GM23338 (cell line): ENCODE measurements around the gene THSD4.

Source experiments
- CREB1 ChIP-seq: fragments of 250-450 bp; sonication (Bioruptor Pico); IDR thresholded peaks from 2 replicates; pipeline ENCODE4 v1.5.0; 2020; ENCODE audit warnings: low read depth, mild to moderate bottlenecking, moderate library complexity
- EZH2 ChIP-seq: fragments of 200-600 bp; sonication (generic); IDR thresholded peaks from one replicate; pipeline ENCODE4 v1.8.0; 2017; ENCODE audit warnings: antibody characterized with exemption, mild to moderate bottlenecking, low read depth; ENCODE audit not compliant: unreplicated experiment
- EZH2phosphoT487 ChIP-seq: fragments of 200-600 bp; sonication (generic); IDR thresholded peaks from one replicate; pipeline ENCODE4 v1.8.1; 2018; ENCODE audit warnings: antibody characterized with exemption; ENCODE audit not compliant: unreplicated experiment
- JUNB ChIP-seq: IDR thresholded peaks from one replicate; pipeline ENCODE4 v1.6.1; 2016; ENCODE audit warnings: antibody characterized with exemption; ENCODE audit not compliant: unreplicated experiment
- NANOG ChIP-seq: IDR thresholded peaks from 2 replicates; pipeline ENCODE4 v1.6.1; 2016; ENCODE audit warnings: antibody characterized with exemption, borderline replicate concordance
- POLR2AphosphoS5 ChIP-seq: IDR thresholded peaks from 2 replicates; pipeline ENCODE4 v1.6.1; 2016; ENCODE audit warnings: antibody characterized with exemption, low read depth
- ZNF114 ChIP-seq: fragments of 250-450 bp; sonication (Bioruptor Pico); IDR thresholded peaks from 2 replicates; pipeline ENCODE4 v1.5.0; 2020; ENCODE audit warnings: mild to moderate bottlenecking, moderate library complexity
- ZNF331 ChIP-seq: fragments of 250-450 bp; sonication (Bioruptor Pico); IDR thresholded peaks from 2 replicates; pipeline ENCODE4 v1.5.0; 2020; ENCODE audit warnings: low read depth, mild to moderate bottlenecking, moderate library complexity
- TF ChIP-seq, protein P1 (sequence below), 2 experiments: fragments of 200-600 bp in 1 of 2; sonication (generic) in 1 of 2; conservative IDR thresholded peaks; 2 replicates each; pipeline versions ENCODE4 v1.5.1 to v1.6.1; 2016 to 2017; ENCODE audit warnings: antibody characterized with exemption in 2 of 2, low read depth in 2 of 2, mild to moderate bottlenecking in 2 of 2, moderate library complexity in 1 of 2
- TF ChIP-seq, protein P2 (sequence below): IDR thresholded peaks from one replicate; pipeline ENCODE4 v1.6.1; 2018; ENCODE audit warnings: antibody characterized with exemption; ENCODE audit not compliant: unreplicated experiment
- TF ChIP-seq, protein P3 (sequence below): IDR thresholded peaks from 2 replicates; pipeline ENCODE4 v1.6.1; 2016; ENCODE audit warnings: antibody characterized with exemption
- TF ChIP-seq, protein P4 (sequence below): fragments of 250-450 bp; sonication (Bioruptor Pico); IDR thresholded peaks from 2 replicates; pipeline ENCODE4 v1.5.0; 2020; ENCODE audit warnings: mild to moderate bottlenecking, moderate library complexity

DNA sequence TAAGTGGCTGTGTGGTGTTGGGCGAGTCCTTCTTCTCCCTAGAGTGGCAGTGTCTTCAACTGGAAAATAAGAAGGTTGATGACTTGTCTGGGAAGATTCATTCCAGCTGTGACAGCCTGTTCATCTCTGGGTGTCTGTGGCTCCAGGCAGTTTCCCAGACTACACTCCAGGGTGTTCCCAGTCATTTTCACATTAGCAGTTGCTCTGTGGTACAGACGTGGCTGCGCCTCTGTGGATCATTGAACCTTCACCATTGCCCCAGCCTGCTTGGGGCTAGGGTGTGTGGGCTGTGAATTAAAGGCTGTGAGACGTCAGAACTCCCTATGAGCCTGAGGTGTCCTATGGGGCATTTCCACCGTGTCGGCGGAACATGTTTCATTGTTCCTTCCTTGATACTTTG, 455.5 kb downstream of the THSD4 start:
- TF ChIP-seq, protein P1, sequence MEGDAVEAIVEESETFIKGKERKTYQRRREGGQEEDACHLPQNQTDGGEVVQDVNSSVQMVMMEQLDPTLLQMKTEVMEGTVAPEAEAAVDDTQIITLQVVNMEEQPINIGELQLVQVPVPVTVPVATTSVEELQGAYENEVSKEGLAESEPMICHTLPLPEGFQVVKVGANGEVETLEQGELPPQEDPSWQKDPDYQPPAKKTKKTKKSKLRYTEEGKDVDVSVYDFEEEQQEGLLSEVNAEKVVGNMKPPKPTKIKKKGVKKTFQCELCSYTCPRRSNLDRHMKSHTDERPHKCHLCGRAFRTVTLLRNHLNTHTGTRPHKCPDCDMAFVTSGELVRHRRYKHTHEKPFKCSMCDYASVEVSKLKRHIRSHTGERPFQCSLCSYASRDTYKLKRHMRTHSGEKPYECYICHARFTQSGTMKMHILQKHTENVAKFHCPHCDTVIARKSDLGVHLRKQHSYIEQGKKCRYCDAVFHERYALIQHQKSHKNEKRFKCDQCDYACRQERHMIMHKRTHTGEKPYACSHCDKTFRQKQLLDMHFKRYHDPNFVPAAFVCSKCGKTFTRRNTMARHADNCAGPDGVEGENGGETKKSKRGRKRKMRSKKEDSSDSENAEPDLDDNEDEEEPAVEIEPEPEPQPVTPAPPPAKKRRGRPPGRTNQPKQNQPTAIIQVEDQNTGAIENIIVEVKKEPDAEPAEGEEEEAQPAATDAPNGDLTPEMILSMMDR (conservative IDR thresholded peaks at IDR 0.05; ENCODE audit: low read depth in 2 of 2) = no peak
- TF ChIP-seq EZH2 = no peak
- TF ChIP-seq CREB1 (CRISPR knock-in tag) = no peak
- no peak for TF ChIP-seq POLR2AphosphoS5
- TF ChIP-seq EZH2phosphoT487 = no peak
- TF ChIP-seq JUNB = no peak
- no peak for TF ChIP-seq ZNF114 (CRISPR knock-in tag)
- TF ChIP-seq, protein P2, sequence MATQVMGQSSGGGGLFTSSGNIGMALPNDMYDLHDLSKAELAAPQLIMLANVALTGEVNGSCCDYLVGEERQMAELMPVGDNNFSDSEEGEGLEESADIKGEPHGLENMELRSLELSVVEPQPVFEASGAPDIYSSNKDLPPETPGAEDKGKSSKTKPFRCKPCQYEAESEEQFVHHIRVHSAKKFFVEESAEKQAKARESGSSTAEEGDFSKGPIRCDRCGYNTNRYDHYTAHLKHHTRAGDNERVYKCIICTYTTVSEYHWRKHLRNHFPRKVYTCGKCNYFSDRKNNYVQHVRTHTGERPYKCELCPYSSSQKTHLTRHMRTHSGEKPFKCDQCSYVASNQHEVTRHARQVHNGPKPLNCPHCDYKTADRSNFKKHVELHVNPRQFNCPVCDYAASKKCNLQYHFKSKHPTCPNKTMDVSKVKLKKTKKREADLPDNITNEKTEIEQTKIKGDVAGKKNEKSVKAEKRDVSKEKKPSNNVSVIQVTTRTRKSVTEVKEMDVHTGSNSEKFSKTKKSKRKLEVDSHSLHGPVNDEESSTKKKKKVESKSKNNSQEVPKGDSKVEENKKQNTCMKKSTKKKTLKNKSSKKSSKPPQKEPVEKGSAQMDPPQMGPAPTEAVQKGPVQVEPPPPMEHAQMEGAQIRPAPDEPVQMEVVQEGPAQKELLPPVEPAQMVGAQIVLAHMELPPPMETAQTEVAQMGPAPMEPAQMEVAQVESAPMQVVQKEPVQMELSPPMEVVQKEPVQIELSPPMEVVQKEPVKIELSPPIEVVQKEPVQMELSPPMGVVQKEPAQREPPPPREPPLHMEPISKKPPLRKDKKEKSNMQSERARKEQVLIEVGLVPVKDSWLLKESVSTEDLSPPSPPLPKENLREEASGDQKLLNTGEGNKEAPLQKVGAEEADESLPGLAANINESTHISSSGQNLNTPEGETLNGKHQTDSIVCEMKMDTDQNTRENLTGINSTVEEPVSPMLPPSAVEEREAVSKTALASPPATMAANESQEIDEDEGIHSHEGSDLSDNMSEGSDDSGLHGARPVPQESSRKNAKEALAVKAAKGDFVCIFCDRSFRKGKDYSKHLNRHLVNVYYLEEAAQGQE = no peak
- TF ChIP-seq NANOG = no peak
- TF ChIP-seq, protein P3, sequence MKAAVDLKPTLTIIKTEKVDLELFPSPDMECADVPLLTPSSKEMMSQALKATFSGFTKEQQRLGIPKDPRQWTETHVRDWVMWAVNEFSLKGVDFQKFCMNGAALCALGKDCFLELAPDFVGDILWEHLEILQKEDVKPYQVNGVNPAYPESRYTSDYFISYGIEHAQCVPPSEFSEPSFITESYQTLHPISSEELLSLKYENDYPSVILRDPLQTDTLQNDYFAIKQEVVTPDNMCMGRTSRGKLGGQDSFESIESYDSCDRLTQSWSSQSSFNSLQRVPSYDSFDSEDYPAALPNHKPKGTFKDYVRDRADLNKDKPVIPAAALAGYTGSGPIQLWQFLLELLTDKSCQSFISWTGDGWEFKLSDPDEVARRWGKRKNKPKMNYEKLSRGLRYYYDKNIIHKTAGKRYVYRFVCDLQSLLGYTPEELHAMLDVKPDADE = no peak
- no peak for TF ChIP-seq ZNF331
- TF ChIP-seq, protein P4, sequence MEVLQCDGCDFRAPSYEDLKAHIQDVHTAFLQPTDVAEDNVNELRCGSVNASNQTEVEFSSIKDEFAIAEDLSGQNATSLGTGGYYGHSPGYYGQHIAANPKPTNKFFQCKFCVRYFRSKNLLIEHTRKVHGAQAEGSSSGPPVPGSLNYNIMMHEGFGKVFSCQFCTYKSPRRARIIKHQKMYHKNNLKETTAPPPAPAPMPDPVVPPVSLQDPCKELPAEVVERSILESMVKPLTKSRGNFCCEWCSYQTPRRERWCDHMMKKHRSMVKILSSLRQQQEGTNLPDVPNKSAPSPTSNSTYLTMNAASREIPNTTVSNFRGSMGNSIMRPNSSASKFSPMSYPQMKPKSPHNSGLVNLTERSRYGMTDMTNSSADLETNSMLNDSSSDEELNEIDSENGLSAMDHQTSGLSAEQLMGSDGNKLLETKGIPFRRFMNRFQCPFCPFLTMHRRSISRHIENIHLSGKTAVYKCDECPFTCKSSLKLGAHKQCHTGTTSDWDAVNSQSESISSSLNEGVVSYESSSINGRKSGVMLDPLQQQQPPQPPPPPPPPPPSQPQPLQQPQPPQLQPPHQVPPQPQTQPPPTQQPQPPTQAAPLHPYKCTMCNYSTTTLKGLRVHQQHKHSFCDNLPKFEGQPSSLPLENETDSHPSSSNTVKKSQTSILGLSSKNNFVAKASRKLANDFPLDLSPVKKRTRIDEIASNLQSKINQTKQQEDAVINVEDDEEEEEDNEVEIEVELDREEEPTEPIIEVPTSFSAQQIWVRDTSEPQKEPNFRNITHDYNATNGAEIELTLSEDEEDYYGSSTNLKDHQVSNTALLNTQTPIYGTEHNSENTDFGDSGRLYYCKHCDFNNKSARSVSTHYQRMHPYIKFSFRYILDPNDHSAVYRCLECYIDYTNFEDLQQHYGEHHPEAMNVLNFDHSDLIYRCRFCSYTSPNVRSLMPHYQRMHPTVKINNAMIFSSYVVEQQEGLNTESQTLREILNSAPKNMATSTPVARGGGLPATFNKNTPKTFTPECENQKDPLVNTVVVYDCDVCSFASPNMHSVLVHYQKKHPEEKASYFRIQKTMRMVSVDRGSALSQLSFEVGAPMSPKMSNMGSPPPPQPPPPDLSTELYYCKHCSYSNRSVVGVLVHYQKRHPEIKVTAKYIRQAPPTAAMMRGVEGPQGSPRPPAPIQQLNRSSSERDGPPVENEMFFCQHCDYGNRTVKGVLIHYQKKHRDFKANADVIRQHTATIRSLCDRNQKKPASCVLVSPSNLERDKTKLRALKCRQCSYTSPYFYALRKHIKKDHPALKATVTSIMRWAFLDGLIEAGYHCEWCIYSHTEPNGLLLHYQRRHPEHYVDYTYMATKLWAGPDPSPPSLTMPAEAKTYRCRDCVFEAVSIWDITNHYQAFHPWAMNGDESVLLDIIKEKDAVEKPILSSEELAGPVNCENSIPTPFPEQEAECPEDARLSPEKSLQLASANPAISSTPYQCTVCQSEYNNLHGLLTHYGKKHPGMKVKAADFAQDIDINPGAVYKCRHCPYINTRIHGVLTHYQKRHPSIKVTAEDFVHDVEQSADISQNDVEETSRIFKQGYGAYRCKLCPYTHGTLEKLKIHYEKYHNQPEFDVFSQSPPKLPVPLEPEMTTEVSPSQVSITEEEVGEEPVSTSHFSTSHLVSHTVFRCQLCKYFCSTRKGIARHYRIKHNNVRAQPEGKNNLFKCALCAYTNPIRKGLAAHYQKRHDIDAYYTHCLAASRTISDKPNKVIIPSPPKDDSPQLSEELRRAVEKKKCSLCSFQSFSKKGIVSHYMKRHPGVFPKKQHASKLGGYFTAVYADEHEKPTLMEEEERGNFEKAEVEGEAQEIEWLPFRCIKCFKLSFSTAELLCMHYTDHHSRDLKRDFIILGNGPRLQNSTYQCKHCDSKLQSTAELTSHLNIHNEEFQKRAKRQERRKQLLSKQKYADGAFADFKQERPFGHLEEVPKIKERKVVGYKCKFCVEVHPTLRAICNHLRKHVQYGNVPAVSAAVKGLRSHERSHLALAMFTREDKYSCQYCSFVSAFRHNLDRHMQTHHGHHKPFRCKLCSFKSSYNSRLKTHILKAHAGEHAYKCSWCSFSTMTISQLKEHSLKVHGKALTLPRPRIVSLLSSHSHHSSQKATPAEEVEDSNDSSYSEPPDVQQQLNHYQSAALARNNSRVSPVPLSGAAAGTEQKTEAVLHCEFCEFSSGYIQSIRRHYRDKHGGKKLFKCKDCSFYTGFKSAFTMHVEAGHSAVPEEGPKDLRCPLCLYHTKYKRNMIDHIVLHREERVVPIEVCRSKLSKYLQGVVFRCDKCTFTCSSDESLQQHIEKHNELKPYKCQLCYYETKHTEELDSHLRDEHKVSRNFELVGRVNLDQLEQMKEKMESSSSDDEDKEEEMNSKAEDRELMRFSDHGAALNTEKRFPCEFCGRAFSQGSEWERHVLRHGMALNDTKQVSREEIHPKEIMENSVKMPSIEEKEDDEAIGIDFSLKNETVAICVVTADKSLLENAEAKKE (CRISPR knock-in tag) = no peak
